ENCODE data around the gene PCDHGB5.
"Not testable (repeated sequence)": the region's sequence is repeated elsewhere in the genome, so short reads cannot be mapped to it uniquely, and the experiment has no call there.

Gene PCDHGB5

DNA sequence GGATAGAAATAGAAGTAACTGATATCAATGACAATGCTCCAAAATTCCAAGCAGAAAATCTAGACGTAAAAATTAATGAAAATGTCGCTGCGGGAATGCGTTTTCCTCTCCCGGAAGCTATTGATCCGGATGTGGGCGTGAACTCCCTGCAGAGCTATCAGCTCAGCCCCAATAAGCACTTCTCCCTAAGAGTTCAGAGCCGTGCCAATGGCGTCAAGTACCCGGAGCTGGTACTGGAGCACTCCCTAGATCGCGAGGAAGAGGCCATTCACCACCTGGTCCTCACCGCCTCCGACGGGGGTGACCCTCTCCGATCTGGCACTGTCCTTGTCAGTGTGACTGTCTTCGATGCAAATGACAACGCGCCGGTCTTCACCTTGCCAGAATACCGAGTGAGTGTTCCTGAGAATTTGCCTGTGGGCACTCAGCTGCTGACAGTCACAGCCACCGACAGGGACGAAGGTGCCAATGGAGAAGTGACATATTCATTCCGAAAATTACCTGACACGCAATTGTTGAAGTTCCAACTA lies 15.9 kb downstream of the PCDHGB5 start:
- DNase-seq, result peak; percentile 7

DNA sequence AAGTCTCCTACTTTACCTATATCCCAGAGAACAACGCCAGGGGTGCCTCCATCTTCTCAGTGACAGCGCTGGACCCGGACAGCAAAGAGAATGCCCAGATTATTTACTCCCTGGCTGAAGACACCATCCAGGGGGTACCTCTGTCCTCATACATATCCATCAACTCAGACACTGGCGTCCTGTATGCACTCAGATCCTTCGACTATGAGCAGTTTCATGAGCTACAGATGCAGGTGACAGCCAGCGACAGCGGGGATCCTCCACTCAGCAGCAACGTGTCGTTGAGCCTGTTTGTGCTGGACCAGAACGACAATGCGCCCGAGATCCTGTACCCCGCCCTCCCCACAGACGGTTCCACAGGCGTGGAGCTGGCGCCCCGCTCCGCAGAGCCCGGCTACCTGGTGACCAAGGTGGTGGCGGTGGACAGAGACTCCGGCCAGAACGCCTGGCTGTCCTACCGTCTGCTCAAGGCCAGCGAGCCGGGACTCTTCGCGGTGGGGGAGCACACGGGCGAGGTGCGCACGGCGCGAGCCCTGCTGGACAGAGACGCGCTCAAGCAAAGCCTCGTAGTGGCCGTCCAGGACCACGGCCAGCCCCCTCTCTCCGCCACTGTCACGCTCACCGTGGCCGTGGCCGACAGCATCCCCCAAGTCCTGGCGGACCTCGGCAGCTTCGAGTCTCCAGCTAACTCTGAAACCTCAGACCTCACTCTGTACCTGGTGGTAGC lies 17.0 kb downstream of the PCDHGB5 start:
- DNase-seq, result not testable (repeated sequence)

DNA sequence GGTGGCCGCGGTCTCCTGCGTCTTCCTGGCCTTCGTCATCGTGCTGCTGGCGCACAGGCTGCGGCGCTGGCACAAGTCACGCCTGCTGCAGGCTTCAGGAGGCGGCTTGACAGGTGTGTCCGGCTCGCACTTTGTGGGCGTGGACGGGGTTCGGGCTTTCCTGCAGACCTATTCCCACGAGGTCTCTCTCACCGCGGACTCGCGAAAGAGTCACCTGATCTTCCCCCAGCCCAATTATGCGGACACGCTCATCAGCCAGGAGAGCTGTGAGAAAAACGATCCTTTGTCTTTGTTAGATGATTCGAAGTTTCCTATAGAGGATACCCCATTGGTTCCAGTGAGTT lies 17.5 kb downstream of the PCDHGB5 start:
- not testable (repeated sequence) for DNase-seq

GRCh38 chr5:141417494-141418172 lies 19.9 kb downstream of the PCDHGB5 start, which contains the start of gene PCDHGB7:
PCDHGB7 (plus strand) TSS chr5:141417677; CDS start chr5:141417860, 183 bp downstream.
- not testable (repeated sequence) for DNase-seq

- DNase-seq, result no peak
These were observed 21.5 kb downstream of the PCDHGB5 start for GRCh38 chr5:141419074-141419880.

- DNase-seq, result no peak
These were observed 23.2 kb downstream of the PCDHGB5 start, which contains the start of gene PCDHGA11 for GRCh38 chr5:141420855-141421488. PCDHGA11 (plus strand) TSS chr5:141421051; CDS start chr5:141421228, 177 bp downstream.

GRCh38 chr5:141421489-141421855 lies 23.7 kb downstream of the PCDHGB5 start:
- no peak for DNase-seq

GRCh38 chr5:141422742-141423291 lies 25.1 kb downstream of the PCDHGB5 start:
- DNase-seq, result no peak

DNA sequence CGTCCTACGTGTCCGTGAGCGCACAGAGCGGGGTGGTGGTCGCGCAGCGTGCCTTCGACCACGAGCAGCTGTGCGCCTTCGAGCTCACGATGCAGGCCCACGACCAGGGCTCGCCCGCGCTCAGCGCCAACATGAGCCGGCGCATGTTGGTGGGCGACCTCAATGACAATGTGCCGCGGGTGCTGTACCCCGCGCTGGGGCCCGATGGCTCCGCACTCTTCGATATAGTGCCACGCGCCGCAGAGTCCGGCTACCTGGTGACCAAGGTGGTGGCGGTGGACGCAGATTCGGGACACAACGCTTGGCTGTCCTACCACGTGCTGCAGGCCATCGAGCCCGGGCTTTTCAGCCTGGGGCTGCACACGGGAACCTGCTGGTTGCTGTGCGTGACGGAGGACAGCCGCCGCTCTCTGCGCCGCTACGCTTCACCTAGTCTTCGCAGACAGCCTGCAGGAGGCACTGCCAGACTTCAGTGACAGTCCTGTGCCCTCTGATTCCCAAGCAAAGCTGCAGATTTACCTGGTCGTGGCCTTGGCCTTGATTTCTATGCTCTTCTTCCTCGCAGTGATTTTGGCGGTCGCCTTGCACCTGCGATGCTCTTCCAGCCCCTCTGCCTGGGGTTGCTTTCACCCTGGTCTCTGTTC lies 30.2 kb downstream of the PCDHGB5 start:
- DNase-seq, result no peak

GRCh38 chr5:141430332-141431113 lies 32.8 kb downstream of the PCDHGB5 start, which contains the start of gene PCDHGA12:
PCDHGA12 (plus strand) TSS chr5:141430507; CDS start chr5:141430760, 253 bp downstream.
- no peak for DNase-seq

- no peak for DNase-seq
These were observed 33.5 kb downstream of the PCDHGB5 start for GRCh38 chr5:141431286-141431685.

- not testable (repeated sequence) for DNase-seq
These were observed 34.6 kb downstream of the PCDHGB5 start for GRCh38 chr5:141432308-141432707.

DNA sequence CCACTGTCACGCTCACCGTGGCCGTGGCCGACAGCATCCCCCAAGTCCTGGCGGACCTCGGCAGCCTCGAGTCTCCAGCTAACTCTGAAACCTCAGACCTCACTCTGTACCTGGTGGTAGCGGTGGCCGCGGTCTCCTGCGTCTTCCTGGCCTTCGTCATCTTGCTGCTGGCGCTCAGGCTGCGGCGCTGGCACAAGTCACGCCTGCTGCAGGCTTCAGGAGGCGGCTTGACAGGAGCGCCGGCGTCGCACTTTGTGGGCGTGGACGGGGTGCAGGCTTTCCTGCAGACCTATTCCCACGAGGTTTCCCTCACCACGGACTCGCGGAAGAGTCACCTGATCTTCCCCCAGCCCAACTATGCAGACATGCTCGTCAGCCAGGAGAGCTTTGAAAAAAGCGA lies 35.0 kb downstream of the PCDHGB5 start:
- not testable (repeated sequence) for DNase-seq

DNA sequence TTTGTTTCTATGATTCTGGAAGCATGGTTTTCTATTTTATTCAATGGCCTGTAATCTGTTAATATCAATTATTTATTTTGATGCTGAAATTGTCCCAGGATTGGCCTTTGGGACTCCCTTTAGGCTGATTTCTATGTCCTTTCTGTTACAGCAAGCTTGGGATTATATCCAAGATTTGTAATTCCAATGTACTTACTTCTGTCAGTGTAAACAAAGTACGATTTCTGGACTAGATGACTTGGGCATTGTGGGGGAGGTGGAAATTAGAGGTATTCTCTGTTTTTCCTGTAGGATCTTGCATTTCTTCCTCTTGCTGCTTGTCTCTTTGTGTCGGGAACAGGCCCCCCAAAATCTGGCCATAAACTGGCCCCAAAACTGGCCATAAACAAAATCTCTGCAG lies 36.3 kb downstream of the PCDHGB5 start:
- DNase-seq, result no peak

GRCh38 chr5:141437221-141437620 lies 39.5 kb downstream of the PCDHGB5 start:
- DNase-seq, result no peak

DNA sequence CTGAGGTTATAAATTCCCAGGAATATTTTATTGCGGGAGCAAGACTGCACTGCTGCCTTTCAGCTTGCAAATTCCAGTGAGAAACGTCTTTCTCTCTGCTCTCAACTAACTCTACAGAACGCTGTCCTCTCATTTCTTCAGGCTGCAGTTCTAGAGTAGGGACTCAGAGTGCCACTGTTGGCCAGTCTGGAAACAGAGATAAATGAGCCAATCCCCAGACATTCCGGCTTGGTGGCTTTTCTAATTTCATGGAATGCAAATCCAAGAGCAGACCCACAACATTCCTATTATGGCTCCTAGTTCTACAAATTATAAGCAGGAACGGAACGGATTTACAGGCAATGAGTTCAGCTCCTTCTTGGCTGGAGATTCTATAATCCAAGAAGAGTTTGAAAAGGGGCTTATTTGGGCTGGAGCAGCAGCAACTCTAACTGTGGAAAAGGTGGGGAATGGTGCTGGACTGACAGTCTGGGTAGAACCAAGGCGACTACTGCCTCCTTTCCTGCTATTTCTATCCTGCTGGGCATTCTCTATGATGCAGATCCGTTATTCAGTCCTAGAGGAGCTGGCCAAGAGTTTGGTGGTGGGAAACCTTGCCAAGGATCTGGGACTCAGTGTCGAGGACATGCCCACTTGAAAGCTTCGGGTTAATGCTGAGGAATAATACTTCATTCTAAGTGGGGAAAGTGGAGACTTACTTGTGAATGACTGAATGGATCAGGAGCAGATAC lies 41.8 kb downstream of the PCDHGB5 start:
- DNase-seq, result no peak

- no peak for DNase-seq
These were observed 42.6 kb downstream of the PCDHGB5 start for GRCh38 chr5:141440341-141440740.

GRCh38 chr5:141441571-141442170 lies 43.9 kb downstream of the PCDHGB5 start:
- DNase-seq, result no peak
